NCI-H460 (cell line): ENCODE data around the gene ACTN3. TPM values are rescaled to one million over a fixed set of nuclear protein-coding genes. Genes with fewer than 3 reads are reported as not detected.
"Not testable (repeated sequence)": the region's sequence is repeated elsewhere in the genome, so short reads cannot be mapped to it uniquely, and the experiment has no call there.

Experiments used
- DNase-seq: peaks from one replicate; pipeline ENCODE4 v3.0.0-alpha.2; 2016; ENCODE audit warnings: low read depth; ENCODE audit errors: extremely low read depth
- total RNA-seq: library from RNA; depleted of rRNA; stranded (reverse); fragments of >200 nt; shearing (Covaris generic); gene quantifications from 2 replicates; pipeline ENCODE4 v1.2.3, GENCODE V29; 2014

ACTN3 gene
- total RNA-seq, 1 experiment from 2014 or later, result not detected

GRCh38 chr11:66543263-66544107, 3.2 kb upstream of the ACTN3 start:
- DNase-seq, result no peak

GRCh38 chr11:66544952-66545351, 1.8 kb upstream of the ACTN3 start:
- DNase-seq, result not testable (repeated sequence)

GRCh38 chr11:66545701-66546367, 869 bp upstream of the ACTN3 start, which contains the start of gene ZDHHC24:
Gene ZDHHC24, minus strand, starts transcription at chr11:66546048. Its CDS starts 45 bp downstream, at chr11:66546003.
- peak; percentile 94 for DNase-seq

- DNase-seq, result no peak
Observed at GRCh38 chr11:66546966-66547661, 411 bp downstream of the ACTN3 start.

GRCh38 chr11:66547662-66548009, 933 bp downstream of the ACTN3 start:
- no peak for DNase-seq

- no peak for DNase-seq
Observed at GRCh38 chr11:66548041-66548440, 1.3 kb downstream of the ACTN3 start.

- no peak for DNase-seq
Observed at GRCh38 chr11:66548774-66549630, 2.3 kb downstream of the ACTN3 start.

- DNase-seq, result no peak
Observed at GRCh38 chr11:66549696-66550095, 3.0 kb downstream of the ACTN3 start.

- no peak for DNase-seq
Observed at GRCh38 chr11:66550887-66551286, 4.2 kb downstream of the ACTN3 start.

- DNase-seq, result no peak
Observed at GRCh38 chr11:66554602-66555001, 7.9 kb downstream of the ACTN3 start.

- DNase-seq, result no peak
Observed at GRCh38 chr11:66555416-66555815, 8.7 kb downstream of the ACTN3 start.

GRCh38 chr11:66556086-66556485, 9.4 kb downstream of the ACTN3 start:
- no peak for DNase-seq

GRCh38 chr11:66557733-66558326, 11.1 kb downstream of the ACTN3 start:
- no peak for DNase-seq

GRCh38 chr11:66559142-66559865, 12.6 kb downstream of the ACTN3 start:
- no peak for DNase-seq

GRCh38 chr11:66559866-66560676, 13.4 kb downstream of the ACTN3 start:
- DNase-seq, result no peak

GRCh38 chr11:66561178-66561974, 14.7 kb downstream of the ACTN3 start:
- DNase-seq, result no peak

- no peak for DNase-seq
Observed at GRCh38 chr11:66561975-66562248, 15.2 kb downstream of the ACTN3 start.

GRCh38 chr11:66562275-66562674, 15.6 kb downstream of the ACTN3 start:
- DNase-seq, result no peak
